ENCODE data around the gene HNF1A. TPM values are rescaled to one million over a fixed set of nuclear protein-coding genes. Genes with fewer than 3 reads are reported as not detected.
A peak's percentile ranks its signal among the peaks of the same experiment; 100 is the strongest.

HNF1A gene
- total and polyA plus RNA-seq, 2 of the 13 experiments (the other 11 are each of a cell fraction or from before 2014, with no cell fraction given) = 13.4 to 34.7 TPM

GRCh38 chr12:121015825-121016766 lies 37.8 kb downstream of the HNF1A start, which contains the start of gene C12orf43 (continued):
- no peak for TF ChIP-seq ZNF275 (CRISPR knock-in tag; IDR thresholded peaks at IDR 0.05; ENCODE audit: borderline replicate concordance)
- no peak for TF ChIP-seq ZSCAN31 (CRISPR knock-in tag; IDR thresholded peaks at IDR 0.05; ENCODE audit: low read depth)
- no peak for TF ChIP-seq ZBTB10 (CRISPR knock-in tag; IDR thresholded peaks at IDR 0.05; ENCODE audit: borderline replicate concordance)
- no peak for TF ChIP-seq ZNF724P (CRISPR knock-in tag; IDR thresholded peaks at IDR 0.05; ENCODE audit: borderline replicate concordance)
- 0 out of 2 replicates have a peak, but pooled peaks have one; percentile 21 for TF ChIP-seq ZFP90 (CRISPR knock-in tag; IDR thresholded peaks at IDR 0.05; ENCODE audit: borderline replicate concordance)
- no peak for TF ChIP-seq ZFP36L1 (CRISPR knock-in tag; IDR thresholded peaks at IDR 0.05)
- TF ChIP-seq ZNF616 (CRISPR knock-in tag; IDR thresholded peaks at IDR 0.05; ENCODE audit: low read depth) = no peak
- peak; percentile 64; the same call in 1 of the 2 replicates for TF ChIP-seq MYC (CRISPR knock-in tag; IDR thresholded peaks at IDR 0.05; ENCODE audit: borderline replicate concordance)
- TF ChIP-seq NFRKB (IDR thresholded peaks at IDR 0.05) = no peak
- TF ChIP-seq CENPT (CRISPR knock-in tag; IDR thresholded peaks at IDR 0.05; ENCODE audit: low read depth) = no peak
- 0 out of 2 replicates have a peak, but pooled peaks have one; percentile 27 for TF ChIP-seq ZSCAN9 (CRISPR knock-in tag; IDR thresholded peaks at IDR 0.05; ENCODE audit: borderline replicate concordance)
- no peak for TF ChIP-seq ZNF629 (CRISPR knock-in tag; conservative IDR thresholded peaks at IDR 0.05)
- peak; percentile 97 for TF ChIP-seq ATF7 (IDR thresholded peaks at IDR 0.05)
- 0 out of 2 replicates have a peak, but pooled peaks have one; percentile 70 for TF ChIP-seq ATF7 (CRISPR knock-in tag; IDR thresholded peaks at IDR 0.05)
- no peak for TF ChIP-seq SKI (IDR thresholded peaks at IDR 0.05; ENCODE audit: partially characterized antibody)
- TF ChIP-seq DDIT3 (CRISPR knock-in tag; IDR thresholded peaks at IDR 0.05) = no peak
- TF ChIP-seq SRSF4 (IDR thresholded peaks at IDR 0.05; ENCODE audit: low read depth, low read length, poor library complexity, severe bottlenecking) = no peak
- TF ChIP-seq JDP2 (CRISPR knock-in tag; IDR thresholded peaks at IDR 0.05; ENCODE audit: borderline replicate concordance) = no peak
- TF ChIP-seq ZBTB7B (CRISPR knock-in tag; IDR thresholded peaks at IDR 0.05) = no peak
- TF ChIP-seq MTF1 (CRISPR knock-in tag; IDR thresholded peaks at IDR 0.05) = no peak
- TF ChIP-seq IKZF5 (CRISPR knock-in tag; IDR thresholded peaks at IDR 0.05) = peak; percentile 50; the same call in 1 of the 2 replicates

All from HepG2 (cell line).